ENCODE measurements around the gene KRTAP13-2. TPM values are rescaled to one million over a fixed set of nuclear protein-coding genes. Genes with fewer than 3 reads are reported as not detected.

KRTAP13-2 gene
- total and polyA plus RNA-seq, 9 of the 15 experiments (the other 6 are each of a cell fraction or from before 2014, with no cell fraction given), result not detected

GRCh38 chr21:30340714-30341573, 31.1 kb downstream of the KRTAP13-2 start (continued):
- TF ChIP-seq REST (IDR thresholded peaks at IDR 0.05; ENCODE audit: borderline replicate concordance) (peak; percentile 7; the same call in 1 of the 2 replicates), REST (CRISPR knock-in tag; IDR thresholded peaks at IDR 0.05; ENCODE audit: low read depth) (no peak), RAD21 (CRISPR knock-in tag; conservative IDR thresholded peaks at IDR 0.05 in 1 of 2, IDR thresholded peaks at IDR 0.05 in 1 of 2) (peak; percentile 47 to 61)

All from K562 (cell line).